ENCODE measurements around the gene DDX54. TPM values are rescaled to one million over a fixed set of nuclear protein-coding genes. Genes with fewer than 3 reads are reported as not detected.

DDX54 gene
- total RNA-seq, 4 donors from 2014 or later, result 36.0 to 66.5 (median 59.0) TPM

GRCh38 chr12:113167868-113168267 lies 17.4 kb downstream of the DDX54 start:
- Histone ChIP-seq H3K9me3 (no peaks in the 10 kb centered on the region), H3K36me3 (no peaks in the 10 kb centered on the region), H3K4me1 (no peaks in the 10 kb centered on the region), H3K27me3 (no peaks in the 10 kb centered on the region), H3K27ac (no peak overlapping the region), H3K4me3 (no peak overlapping the region)
- no peak for TF ChIP-seq CTCF (IDR thresholded peaks at IDR 0.05)
- TF ChIP-seq POLR2A (IDR thresholded peaks at IDR 0.05), result no peak
- DNase-seq, result no peak
- intact Hi-C loops (cut with DNase I; ENCODE audit: low total_unique reads), result no loop called here

- no peak for DNase-seq
- no peaks in the 10 kb centered on the region for H3K4me1 ChIP-seq
- no peaks in the 10 kb centered on the region for H3K27me3 ChIP-seq
- no peaks in the 10 kb centered on the region for H3K36me3 ChIP-seq
- no peaks in the 10 kb centered on the region for H3K9me3 ChIP-seq
- TF ChIP-seq POLR2A (IDR thresholded peaks at IDR 0.05), result no peak
- no peak for TF ChIP-seq CTCF (IDR thresholded peaks at IDR 0.05)
- H3K4me3 ChIP-seq, result no peak overlapping the region
- no peak overlapping the region for H3K27ac ChIP-seq
- intact Hi-C loops (cut with DNase I; ENCODE audit: low total_unique reads), result no loop called here
Measured at GRCh38 chr12:113165521-113166450, 19.5 kb downstream of the DDX54 start.

GRCh38 chr12:113164014-113164413 lies 21.3 kb downstream of the DDX54 start:
- intact Hi-C loops (cut with DNase I; ENCODE audit: low total_unique reads), result no loop called here
- H3K9me3 ChIP-seq, result no peaks in the 10 kb centered on the region
- H3K36me3 ChIP-seq, result no peaks in the 10 kb centered on the region

GRCh38 chr12:113163030-113163360 lies 22.3 kb downstream of the DDX54 start:
- H3K36me3 ChIP-seq, result no peaks in the 10 kb centered on the region
- H3K27me3 ChIP-seq, result no peaks in the 10 kb centered on the region
- H3K4me3 ChIP-seq, result no peak overlapping the region
- H3K27ac ChIP-seq, result no peak overlapping the region
- no peak for TF ChIP-seq POLR2A (IDR thresholded peaks at IDR 0.05)
- no peak for TF ChIP-seq CTCF (IDR thresholded peaks at IDR 0.05)
- intact Hi-C loops (cut with DNase I; ENCODE audit: low total_unique reads), result no loop called here
- H3K4me1 ChIP-seq, result no peaks in the 10 kb centered on the region
- no peaks in the 10 kb centered on the region for H3K9me3 ChIP-seq
- no peak for DNase-seq

More at GRCh38 chr12:113164014-113164413, 21.3 kb downstream of the DDX54 start:
- Histone ChIP-seq H3K27ac (no peak overlapping the region), H3K4me3 (no peak overlapping the region), H3K27me3 (no peaks in the 10 kb centered on the region), H3K4me1 (no peaks in the 10 kb centered on the region)
- DNase-seq, result no peak
- TF ChIP-seq POLR2A (IDR thresholded peaks at IDR 0.05), result no peak
- TF ChIP-seq CTCF (IDR thresholded peaks at IDR 0.05), result no peak
